ENCODE results near the gene HBD. TPM values are rescaled to one million over a fixed set of nuclear protein-coding genes. Genes with fewer than 3 reads are reported as not detected.

HBD gene
- total and polyA plus RNA-seq, 9 of the 15 experiments (the other 6 are each of a cell fraction or from before 2014, with no cell fraction given): 11.8 to 169 (median 36.0) TPM

DNA sequence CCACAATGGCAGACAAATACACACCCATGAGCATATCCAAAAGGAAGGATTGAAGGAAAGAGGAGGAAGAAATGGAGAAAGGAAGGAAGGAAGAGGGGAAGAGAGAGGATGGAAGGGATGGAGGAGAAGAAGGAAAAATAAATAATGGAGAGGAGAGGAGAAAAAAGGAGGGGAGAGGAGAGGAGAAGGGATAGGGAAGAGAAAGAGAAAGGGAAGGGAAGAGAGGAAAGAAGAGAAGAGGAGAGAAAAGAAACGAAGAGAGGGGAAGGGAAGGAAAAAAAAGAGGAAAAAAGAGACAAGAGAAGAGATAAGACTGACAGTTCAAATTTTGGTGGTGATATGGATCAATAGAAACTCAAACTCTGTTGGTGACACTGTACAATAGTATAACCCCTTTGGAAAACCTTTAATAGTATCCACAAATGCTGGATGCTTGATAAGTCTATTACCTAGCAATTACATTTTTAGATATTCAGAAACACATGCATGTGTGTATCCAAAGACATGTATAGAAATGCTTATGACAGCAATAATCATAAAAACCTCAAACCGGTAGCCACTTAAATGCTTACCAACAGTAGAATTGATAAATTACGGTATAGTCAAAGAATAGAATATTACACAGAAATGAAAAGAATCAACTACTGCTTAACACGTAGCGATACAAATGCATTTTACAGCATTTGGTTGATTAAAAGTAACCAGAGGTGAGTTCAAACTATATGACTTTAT is 1.2 kb upstream of the HBD start (continued):
- TF ChIP-seq, protein P1, sequence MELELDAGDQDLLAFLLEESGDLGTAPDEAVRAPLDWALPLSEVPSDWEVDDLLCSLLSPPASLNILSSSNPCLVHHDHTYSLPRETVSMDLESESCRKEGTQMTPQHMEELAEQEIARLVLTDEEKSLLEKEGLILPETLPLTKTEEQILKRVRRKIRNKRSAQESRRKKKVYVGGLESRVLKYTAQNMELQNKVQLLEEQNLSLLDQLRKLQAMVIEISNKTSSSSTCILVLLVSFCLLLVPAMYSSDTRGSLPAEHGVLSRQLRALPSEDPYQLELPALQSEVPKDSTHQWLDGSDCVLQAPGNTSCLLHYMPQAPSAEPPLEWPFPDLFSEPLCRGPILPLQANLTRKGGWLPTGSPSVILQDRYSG (tag; conservative IDR thresholded peaks at IDR 0.05; ENCODE audit: low read depth): no peak
- TF ChIP-seq PCBP1 (IDR thresholded peaks at IDR 0.05; ENCODE audit: low read depth, low read length, poor library complexity, severe bottlenecking) (no peak), ZNF146 (CRISPR knock-in tag; IDR thresholded peaks at IDR 0.05; ENCODE audit: unreplicated experiment) (no peak), ZNF239 (CRISPR knock-in tag; IDR thresholded peaks at IDR 0.05) (no peak), ZNF589 (CRISPR knock-in tag; IDR thresholded peaks at IDR 0.05; ENCODE audit: low read depth) (no peak), KDM1A (IDR thresholded peaks at IDR 0.05) (peak in 1 of 2 experiments; percentile 49; a peak in 2 of 4 replicates), RBM14 (IDR thresholded peaks at IDR 0.05; ENCODE audit: borderline replicate concordance, insufficient read depth, low read depth, low read length) (no peak), NCOA6 (IDR thresholded peaks at IDR 0.05) (no peak), KLF6 (CRISPR knock-in tag; IDR thresholded peaks at IDR 0.05; ENCODE audit: borderline replicate concordance) (no peak), IFI16 (CRISPR knock-in tag; IDR thresholded peaks at IDR 0.05) (no peak), PTRF (tag; IDR thresholded peaks at IDR 0.05) (no peak), RBM39 (optimal IDR thresholded peaks at IDR 0.05; ENCODE audit: low read depth, low read length) (no peak), MYC (IDR thresholded peaks at IDR 0.05; ENCODE audit: low read depth, low read length) (no peak), MYC (CRISPR knock-in tag; IDR thresholded peaks at IDR 0.05; ENCODE audit: borderline replicate concordance, low read depth) (no peak), GABPA (tag; conservative IDR thresholded peaks at IDR 0.05; ENCODE audit: low read depth) (no peak), NCOA4 (IDR thresholded peaks at IDR 0.05; ENCODE audit: partially characterized antibody) (peak; percentile 88), KDM4B (IDR thresholded peaks at IDR 0.05; ENCODE audit: borderline replicate concordance in 2 of 2, low read depth in 1 of 2) (no peak), NFE2L1 (tag; IDR thresholded peaks at IDR 0.05; ENCODE audit: borderline replicate concordance, low read depth) (no peak), EHMT2 (IDR thresholded peaks at IDR 0.05) (peak; percentile 66; the same call in 1 of the 2 replicates), CBFB (CRISPR knock-in tag; IDR thresholded peaks at IDR 0.05) (no peak), TOE1 (IDR thresholded peaks at IDR 0.05; ENCODE audit: borderline replicate concordance) (peak; percentile 38; the same call in 1 of the 2 replicates), TOE1 (CRISPR knock-in tag; IDR thresholded peaks at IDR 0.05; ENCODE audit: borderline replicate concordance, low read depth) (no peak)
- TF ChIP-seq, protein P2, sequence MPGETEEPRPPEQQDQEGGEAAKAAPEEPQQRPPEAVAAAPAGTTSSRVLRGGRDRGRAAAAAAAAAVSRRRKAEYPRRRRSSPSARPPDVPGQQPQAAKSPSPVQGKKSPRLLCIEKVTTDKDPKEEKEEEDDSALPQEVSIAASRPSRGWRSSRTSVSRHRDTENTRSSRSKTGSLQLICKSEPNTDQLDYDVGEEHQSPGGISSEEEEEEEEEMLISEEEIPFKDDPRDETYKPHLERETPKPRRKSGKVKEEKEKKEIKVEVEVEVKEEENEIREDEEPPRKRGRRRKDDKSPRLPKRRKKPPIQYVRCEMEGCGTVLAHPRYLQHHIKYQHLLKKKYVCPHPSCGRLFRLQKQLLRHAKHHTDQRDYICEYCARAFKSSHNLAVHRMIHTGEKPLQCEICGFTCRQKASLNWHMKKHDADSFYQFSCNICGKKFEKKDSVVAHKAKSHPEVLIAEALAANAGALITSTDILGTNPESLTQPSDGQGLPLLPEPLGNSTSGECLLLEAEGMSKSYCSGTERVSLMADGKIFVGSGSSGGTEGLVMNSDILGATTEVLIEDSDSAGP (CRISPR knock-in tag; IDR thresholded peaks at IDR 0.05): no peak
- TF ChIP-seq, protein P3, sequence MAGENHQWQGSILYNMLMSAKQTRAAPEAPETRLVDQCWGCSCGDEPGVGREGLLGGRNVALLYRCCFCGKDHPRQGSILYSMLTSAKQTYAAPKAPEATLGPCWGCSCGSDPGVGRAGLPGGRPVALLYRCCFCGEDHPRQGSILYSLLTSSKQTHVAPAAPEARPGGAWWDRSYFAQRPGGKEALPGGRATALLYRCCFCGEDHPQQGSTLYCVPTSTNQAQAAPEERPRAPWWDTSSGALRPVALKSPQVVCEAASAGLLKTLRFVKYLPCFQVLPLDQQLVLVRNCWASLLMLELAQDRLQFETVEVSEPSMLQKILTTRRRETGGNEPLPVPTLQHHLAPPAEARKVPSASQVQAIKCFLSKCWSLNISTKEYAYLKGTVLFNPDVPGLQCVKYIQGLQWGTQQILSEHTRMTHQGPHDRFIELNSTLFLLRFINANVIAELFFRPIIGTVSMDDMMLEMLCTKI (IDR thresholded peaks at IDR 0.05; ENCODE audit: partially characterized antibody): no peak

Data from K562 (cell line).